GM18517 (cell line): ENCODE results near the gene FBXW9.
"Not testable (repeated sequence)": the region's sequence is repeated elsewhere in the genome, so short reads cannot be mapped to it uniquely, and the experiment has no call there.

ENCODE experiments used
- ATAC-seq: cut with Tn5 transposase; IDR thresholded peaks from one replicate; pipeline ENCODE4 v1.9.1; 2021; ENCODE audit warnings: mild to moderate bottlenecking, moderate library complexity; ENCODE audit not compliant: unreplicated experiment

Gene FBXW9

DNA sequence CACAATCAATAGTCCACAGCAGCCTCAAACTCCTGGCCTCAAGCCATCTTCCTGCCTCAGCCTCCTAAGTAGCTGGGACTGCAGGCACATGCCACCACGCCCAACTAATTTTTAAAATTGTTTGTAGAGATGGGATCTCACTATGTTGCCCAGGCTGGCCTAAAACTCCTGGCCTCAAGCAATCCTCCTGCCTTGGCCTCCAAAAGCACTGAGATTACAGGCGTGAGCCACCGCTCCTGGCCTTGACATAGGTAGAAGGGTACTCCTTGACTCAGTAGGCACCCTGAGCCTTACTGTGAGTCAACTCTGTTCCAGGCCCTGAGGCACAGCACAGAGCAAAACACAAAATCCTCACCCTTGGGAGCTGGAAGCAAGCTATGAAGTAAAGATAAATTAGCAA lies 19.5 kb upstream of the FBXW9 start:
- no peak for ATAC-seq

DNA sequence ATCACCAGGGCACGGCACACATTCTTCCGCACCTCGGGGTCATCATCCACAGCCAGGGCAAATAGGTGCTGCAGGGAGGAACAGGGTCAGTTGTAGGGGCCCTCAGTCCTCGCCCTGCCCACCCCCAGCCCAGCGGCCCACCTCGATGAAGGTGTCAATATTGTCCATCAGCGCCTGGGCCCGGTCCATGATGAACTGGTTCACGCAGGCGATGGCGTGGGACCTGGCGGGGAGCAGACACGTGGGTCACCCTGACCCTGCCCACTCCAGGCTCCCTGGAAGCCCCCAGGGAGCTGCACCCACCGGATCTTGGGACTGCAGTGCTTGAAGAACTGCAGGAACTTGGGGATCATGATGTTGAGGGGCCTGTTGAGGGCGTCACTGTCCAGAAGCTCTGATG lies 18.7 kb upstream of the FBXW9 start:
- ATAC-seq, result no peak

DNA sequence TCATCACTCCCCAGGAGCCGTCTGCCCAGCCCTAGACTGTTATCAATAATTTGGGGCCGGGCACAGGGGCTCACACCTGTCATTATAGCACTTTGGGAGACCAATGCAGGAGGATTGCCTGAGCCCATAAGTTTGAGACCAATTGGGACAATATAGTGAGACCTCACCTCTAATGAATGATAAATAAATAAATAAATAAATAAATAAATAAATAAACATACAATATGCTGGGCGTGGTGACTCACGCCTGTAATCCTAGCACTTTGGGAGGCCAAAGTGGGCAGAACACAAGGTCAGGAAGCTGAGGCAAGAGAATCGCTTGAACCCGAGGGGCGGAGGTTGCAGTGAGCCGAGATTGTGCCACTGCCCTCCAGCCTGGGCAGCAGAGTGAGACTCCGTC lies 16.9 kb upstream of the FBXW9 start:
- not testable (repeated sequence) for ATAC-seq

DNA sequence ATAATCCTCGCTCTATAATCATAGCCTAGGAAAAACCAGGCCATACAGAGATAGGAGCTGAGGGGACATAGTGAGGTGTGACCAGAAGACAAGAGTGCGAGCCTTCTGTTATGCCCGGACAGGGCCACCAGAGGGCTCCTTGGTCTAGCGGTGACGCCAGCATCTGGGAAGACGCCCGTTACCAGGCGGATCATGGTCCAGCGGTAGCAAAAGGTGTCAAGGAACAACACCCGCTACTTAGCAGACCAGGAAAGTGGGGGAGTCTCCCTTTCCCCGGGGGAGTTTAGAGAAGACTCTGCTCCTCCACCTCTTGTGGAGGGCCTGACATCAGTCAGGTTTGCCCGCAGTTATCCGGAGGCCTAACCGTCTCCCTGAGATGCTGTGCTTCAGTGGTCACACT lies 15.6 kb upstream of the FBXW9 start:
- not testable (repeated sequence) for ATAC-seq

DNA sequence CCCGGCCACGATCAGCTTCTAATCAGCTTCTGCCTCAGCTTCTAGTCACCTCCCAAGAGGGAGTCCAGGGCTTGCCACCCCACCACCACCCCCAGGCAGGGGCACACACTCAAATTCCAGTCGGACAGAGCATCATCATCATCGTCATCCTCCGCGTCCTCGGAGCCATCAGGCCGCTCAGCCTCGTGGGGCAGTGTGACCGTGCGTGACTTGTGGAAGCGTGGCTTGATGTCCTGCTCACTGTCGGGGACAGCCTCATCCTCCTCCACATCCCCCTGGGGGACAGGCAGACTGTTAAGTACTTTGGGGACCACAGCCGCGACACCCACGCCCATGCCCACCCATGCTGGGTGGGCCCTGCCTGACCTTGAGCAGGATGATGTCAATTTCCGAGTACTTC lies 14.8 kb upstream of the FBXW9 start:
- no peak for ATAC-seq

DNA sequence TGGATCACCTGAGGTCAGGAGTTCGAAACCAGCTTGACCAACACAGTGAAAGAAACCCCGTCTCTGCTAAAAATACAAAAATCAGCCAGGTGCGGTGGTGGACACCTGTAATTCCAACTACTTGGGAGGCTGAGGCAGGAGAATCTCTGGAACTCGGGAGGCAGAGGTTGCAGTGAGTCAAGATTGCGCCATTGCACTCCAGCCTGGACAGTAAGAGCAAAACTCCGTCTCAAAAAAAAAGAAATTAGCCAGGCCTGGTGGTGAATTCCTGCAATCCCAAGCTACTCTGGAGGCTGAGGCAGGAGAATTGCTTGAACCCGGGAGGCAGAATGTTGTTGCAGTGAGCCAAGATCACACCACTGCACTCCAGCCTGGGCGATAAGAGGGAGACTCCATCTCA lies 12.2 kb upstream of the FBXW9 start:
- ATAC-seq, result no peak

DNA sequence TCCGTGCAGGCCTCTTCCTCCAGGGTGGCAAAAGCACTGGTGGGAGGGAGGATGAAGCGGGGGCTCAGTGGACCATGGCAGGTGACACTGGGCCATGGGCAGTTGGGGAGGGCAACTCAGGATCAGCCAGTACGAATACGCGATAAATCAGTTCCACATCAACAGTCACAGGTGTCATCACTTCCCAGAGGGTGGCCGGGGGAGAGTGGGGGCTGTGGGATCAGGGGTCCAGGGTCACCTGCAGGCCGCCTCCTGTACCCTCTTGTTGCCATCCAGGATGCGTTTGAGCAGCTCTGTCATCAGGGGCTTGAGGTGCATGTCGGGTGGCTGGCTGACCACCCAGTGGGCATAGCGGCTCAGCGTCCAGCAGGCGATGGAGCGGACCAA lies 9.9 kb upstream of the FBXW9 start:
- no peak for ATAC-seq

DNA sequence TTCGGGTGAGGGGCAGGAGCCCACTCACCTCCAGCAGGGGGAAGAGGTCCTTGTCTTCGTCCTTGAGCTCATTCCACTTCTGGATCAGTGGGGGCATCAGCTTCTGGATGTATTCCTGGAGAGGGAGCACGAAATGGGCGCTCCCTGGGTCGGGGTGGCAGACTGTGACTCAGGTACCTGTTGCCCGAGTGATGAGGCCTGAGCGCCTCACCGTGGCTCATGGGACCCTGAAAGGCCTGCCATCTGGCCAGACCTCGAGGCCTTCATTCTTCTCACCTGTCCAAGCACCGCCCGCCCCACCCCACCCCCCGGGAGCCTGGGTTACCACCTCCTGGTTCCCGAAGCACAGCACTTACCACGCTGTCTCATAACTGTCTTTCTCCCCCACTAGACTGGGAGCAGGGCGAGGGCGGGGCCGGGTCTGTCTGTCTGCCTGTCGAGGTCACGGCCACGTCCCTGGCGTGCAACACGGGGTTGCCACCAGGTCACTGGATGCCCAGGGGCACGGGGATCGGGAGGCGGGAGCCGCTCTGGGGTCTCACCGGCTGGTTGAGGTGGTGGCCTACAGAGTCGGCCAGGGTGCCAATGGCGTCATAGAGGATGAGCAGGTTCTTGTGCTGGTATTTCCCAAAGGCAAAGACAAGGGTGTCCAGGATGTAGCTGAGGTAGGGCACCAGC lies 9.4 kb upstream of the FBXW9 start:
- ATAC-seq, result no peak

DNA sequence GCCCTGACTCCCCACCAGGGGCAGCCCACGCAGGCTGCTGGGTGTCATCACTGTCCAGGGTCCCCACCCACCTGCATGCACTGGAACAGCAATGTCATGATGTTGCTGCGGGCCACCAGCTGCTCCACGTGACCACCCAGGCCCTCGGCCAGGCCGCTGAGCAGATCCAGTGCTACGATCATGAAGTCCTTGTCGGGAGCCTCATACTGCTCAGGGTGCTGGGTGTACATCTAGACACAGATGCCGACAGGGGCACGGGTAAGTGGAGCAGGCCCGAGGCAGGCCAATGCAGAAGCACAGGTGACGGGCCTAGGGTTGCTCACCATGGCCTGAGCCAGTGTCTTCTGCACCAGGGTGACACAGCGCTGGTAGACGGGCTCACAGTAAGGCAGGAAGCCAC lies 8.7 kb upstream of the FBXW9 start:
- ATAC-seq, result no peak

DNA sequence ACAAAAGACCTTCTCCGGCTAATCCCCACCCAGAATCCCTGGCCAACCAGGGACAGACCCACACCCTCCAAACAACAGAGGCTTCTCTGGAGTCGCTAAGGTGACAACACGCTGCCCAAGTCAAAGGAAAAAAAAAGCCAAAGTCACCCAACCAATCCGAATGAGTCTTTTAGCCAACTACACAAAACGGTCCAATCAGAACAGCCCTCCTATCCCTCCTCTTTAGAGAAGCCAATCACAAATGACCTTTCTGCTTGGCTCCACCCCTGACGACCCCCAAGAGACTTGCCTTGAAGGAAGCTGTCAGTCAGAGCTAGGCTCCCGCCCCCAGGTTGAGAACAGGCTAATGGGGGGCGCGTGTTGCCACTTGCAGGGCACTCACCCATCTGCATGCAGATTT lies 6.6 kb upstream of the FBXW9 start:
- ATAC-seq, result no peak

DNA sequence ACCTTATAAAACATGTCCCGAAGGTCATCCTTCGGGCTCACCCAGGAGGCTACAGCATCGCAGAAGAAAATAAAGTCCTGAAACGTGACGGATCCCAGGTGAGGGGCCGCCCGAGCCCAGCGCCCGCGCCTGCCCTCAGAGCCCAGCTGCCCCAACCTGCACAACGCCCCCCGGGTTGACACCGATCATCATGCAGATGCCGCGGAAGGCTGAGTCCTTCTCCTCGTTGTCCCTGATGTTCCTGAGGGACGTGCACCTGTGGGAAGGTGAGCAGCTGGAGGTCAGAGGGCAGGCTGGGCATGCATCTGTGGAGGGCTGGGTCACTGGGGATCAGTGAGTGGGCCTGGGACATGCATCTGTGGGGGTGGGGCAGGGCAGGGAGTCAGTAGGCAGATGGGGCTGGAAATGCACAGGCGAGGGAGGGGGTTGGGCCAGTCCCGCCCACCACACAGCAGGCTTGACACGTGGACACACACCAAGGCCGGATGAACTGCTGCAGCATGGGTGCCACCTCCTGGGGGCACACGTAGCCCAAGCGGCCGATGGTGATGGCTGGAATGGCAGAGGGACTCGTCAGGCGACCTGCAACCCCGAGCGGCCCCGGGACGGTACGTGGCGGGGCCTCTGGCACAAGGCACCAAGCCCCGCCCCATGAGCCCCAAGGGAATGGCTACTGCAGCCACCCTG lies 5.3 kb upstream of the FBXW9 start:
- ATAC-seq, result no peak

DNA sequence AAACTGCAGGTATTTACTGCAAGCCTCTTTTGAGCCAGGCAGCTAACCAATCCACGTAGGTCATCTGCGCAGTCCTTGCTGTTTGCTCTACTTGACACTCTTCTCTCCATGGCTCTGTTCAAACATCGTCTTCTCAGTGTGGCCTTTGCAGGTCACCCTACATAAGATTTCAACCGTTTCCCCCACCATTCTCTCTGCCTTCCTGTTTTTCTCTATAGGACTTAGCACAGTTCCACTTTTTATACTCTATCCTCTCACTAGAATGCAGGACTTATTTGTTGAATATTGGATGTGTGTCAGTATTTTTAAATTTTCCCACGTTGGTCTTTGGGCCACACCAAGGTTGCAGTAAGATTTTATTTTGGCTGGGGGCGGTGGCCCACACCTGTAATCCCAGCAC lies 1.7 kb upstream of the FBXW9 start:
- ATAC-seq, result no peak

DNA sequence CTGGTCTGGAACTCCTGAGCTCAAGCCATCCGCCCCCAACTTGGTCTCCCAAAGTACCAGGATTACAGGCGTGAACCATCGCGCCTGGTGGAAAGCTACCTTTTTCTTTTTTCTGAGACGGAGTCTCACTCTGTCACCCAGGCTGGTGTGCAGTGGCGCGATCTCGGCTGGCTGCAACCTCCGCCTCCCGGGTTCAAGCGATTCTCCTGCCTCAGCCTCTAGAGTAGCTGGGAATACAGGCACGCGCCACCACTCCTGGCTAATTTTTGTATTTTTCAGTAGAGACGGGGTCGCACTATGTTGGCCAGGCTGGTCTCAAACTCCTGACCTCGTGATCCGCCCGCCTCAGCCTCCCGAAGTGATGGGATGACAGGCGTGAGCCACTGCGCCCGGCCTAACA lies 994 bp upstream of the FBXW9 start:
- not testable (repeated sequence) for ATAC-seq

DNA sequence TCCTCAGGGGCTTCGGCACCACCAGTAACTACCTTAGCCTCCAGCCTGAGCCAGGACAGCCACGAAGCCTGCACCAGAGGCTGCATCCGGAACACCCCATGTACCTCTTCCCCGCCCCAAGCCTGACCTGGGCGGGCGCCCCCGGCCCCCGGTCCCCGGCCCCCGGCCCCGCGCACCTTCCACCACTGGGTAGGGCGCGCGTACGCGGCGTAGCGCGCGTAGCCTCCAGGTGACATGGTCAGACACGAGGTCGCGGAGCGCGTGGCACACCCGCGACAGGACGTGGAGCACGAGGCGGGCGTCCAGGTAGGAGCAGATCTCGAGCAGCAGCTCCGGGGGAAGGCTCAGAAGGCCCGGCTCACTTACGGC lies 450 bp downstream of the FBXW9 start:
- no peak for ATAC-seq

DNA sequence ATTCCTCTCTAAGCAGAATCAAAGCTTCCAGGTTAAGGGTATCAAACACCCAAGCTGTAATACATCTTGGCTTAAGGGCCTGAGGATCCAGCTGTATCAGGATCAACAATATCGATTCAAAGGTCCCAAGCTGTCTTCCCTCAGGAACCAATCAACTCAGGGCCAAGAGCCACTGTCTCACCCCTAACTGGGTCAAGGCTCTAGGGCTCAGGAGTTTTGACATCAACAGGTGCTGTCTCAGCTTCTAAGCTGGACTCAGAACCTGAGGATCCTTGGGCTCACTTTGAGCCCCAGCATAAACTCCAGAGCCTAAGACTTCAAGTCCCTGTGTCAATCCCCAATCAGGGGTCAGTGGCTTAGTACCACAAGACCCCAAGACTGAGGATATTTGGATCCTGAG lies 917 bp downstream of the FBXW9 start:
- no peak for ATAC-seq

DNA sequence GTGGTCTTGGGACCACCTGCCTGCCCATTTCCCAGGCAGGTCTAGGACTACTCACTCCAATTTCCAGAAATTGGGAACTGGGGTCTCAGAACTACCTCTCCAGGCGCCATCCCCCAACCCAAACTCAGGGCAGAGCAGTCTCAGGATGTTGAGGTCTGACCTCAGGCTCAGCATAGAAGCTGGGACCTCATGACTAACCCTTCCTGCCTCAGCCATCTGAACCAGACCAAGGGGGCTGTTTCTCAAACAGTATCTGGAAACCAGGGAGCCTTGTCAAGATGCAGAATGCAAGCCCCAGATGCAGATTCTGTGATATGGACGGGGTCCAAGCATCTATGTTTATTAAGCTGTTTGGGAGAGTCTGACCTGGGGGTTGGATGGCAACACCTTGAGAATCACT lies 1.3 kb downstream of the FBXW9 start:
- ATAC-seq, result no peak

DNA sequence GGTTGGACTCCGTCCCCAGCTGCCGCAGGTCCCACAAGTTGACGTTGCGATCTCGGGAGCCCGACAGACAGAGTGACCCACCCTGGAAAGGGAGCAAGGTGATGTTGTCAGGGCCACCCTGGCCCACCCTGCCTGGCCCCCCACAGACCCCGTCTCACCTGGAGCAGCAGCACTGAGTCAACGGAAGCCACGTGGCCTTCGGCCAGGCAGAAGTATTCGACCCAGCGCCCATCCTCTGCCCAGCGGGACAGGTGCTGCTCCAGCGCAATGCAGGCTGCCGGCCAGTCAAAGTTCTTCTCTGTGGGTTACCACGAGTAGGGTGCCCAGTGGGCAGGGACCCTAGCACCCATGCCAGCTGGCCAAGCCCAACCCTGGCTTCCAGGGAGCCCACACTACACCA lies 1.8 kb downstream of the FBXW9 start:
- ATAC-seq, result no peak

DNA sequence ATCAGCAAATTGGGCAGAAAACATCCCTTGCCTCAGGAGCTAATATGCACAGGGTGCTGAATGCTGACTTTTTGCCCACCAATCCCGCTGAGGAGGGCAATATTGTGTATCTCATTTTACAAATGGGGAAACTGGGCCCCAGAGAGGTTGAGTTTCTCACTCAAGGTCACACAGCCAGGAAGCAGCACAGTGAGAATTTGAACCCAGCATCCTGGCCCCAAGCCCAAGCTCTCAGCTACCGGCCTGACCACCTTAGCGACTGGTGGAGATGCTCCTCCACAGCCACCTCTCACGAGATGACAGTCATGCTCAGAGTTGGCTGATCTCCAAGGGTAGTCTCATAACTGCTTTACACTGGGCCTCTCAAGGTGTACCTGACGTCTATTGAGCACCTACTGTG lies 3.5 kb downstream of the FBXW9 start:
- no peak for ATAC-seq

DNA sequence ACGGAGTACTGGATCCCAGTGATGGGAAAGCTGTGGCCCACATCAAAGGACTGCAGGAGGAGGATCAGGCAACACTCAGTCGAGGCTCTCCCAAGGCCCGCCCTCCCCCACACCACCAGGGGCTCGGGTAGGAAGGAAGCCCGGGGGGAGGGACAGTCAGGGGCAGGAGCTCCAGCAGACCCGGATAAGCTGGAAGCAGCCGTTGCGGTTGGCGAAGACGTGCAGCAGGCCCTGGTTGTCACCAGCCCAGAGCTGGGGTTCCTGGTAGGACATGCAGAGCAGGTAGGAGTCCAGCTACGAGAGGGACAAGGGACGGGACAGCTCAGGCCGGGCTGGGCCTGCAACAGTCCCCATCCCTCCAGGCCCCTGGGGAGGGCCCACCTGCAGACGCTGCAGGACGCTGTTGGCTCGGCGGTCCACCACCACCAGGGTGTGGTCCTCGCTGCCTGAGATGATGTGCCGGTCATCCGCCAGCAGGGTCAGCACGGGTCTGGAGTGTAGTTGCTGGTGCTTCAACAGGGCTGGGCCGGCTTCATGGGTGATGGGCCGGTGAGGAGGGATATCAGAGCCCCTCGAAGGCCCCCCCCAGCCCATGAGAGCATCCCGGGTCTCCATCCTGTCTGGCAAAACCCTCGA lies 6.7 kb downstream of the FBXW9 start:
- no peak for ATAC-seq

DNA sequence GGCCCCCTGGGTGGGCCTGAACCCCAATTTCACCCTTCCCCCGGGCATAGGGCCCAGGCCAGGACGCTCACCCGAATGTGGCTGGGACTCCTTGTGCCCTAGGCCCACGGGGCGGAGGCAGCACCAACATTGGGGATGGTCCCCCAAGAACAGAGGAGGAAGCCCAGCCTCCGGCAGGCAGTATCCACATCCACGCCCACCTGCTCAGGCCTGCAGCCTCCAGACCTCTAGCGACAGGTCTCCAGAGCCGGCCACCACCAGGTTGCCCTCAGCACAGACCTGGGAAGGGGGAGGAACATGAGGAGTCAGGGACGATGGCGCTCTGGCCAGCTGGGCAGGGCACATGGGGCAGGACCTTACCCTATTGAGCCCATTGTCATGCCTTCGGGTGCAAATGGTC lies 7.4 kb downstream of the FBXW9 start:
- ATAC-seq, result no peak

DNA sequence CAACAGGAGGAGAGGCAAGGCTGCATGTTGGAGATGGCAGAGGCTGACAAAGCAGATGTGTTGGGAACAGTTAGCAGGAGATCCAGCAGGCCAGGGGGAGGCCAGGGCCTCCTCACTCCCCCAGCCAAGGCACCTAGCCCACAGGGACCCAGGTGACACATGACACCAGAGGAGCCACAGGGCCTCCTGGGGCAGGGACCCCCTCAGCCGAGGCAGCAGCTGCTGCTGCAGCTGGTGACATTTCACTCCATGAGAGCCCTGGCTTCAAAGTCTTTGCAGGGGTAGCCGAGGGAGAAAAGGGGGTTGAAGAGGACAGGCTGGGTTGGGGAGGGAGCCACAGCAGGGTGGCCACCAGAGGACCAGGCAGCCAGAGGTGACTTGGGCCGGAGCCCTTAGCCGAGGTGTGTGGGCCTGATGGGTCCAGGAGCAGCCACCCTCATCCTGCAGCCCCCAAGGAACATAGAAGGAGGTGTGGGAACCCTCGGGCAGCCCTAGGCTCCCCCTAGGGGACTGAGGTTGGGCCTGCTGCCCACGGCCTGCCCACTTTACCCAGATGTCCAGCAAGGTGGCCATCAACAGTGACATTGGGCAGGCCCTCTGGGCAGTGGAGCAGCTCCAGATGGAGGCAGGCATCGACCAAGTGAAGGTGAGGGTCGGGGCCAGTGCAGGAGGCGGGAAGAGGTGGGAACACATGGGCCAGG lies 8.8 kb downstream of the FBXW9 start, which contains the start of gene GNG14:
Gene GNG14, plus strand, starts transcription at position 503 of the 701 bp plus-strand sequence. Its CDS starts 51 bp downstream, at position 554.
- ATAC-seq, result no peak

DNA sequence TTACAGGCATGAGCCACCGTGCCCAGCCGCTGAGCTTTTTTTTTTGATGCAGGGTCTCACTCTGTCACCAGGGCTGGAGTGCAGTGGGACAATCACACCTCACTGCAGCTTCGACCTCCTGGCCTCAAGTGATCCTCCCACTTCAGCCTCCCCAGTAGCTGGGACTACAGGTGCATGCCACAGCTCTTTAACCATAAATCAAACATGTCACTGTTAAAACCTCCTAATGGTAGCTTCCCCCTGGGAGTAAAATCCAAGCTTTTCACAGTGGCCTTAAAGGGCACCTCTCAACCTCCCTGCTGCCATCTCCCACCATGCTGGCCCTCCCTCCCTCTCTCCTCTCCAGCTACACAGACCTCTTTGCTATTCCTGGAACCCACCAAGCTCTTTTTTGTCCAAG lies 10.6 kb downstream of the FBXW9 start:
- ATAC-seq, result no peak
